ENCODE data around the gene TDRD5. TPM values are rescaled to one million over a fixed set of nuclear protein-coding genes. Genes with fewer than 3 reads are reported as not detected.

The TDRD5 gene
- polyA plus RNA-seq, 1 donor (not counting 4 experiments of a cell fraction or from before 2014, with no cell fraction given): not detected

- H3K9me1 ChIP-seq (ENCODE audit: control insufficient read depth, extremely low read depth, insufficient read depth, low read length): no peaks in the 10 kb centered on the region
Observed at GRCh38 chr1:179729881-179730280, 138.2 kb downstream of the TDRD5 start.

GRCh38 chr1:179731643-179732042 is 140.0 kb downstream of the TDRD5 start:
- TF ChIP-seq CTCF (optimal IDR thresholded peaks at IDR 0.05 in 1 of 3, IDR thresholded peaks at IDR 0.05 in 1 of 3, conservative IDR thresholded peaks at IDR 0.05 in 1 of 3; ENCODE audit: extremely low read depth in 1 of 3, insufficient read depth in 2 of 3, low read length in 3 of 3) (no peak), EZH2 (IDR thresholded peaks at IDR 0.05; ENCODE audit: low read length) (no peak)
- Histone ChIP-seq H3K9me3 (ENCODE audit: control insufficient read depth, low read depth, low read length) (no peaks in the 10 kb centered on the region), H3K4me1 (ENCODE audit: control insufficient read depth, extremely low read depth, insufficient read depth, low read length) (no peaks in the 10 kb centered on the region), H3K4me2 (ENCODE audit: control insufficient read depth, extremely low read depth, insufficient read depth, low read depth, low read length) (no peak overlapping the region), H3K4me3 (ENCODE audit: control insufficient read depth in 2 of 3, extremely low read depth in 1 of 3, insufficient read depth in 2 of 3, low read depth in 1 of 3, low read length in 3 of 3) (no peak overlapping the region), H3K36me3 (ENCODE audit: control insufficient read depth in 2 of 2, extremely low read depth in 1 of 2, insufficient read depth in 2 of 2, low read length in 2 of 2) (no peaks in the 10 kb centered on the region), H3K27ac (ENCODE audit: control insufficient read depth, insufficient read depth, low read length) (no peak overlapping the region), H3K9me1 (ENCODE audit: control insufficient read depth, extremely low read depth, insufficient read depth, low read length) (no peaks in the 10 kb centered on the region), H3K27me3 (ENCODE audit: control insufficient read depth, extremely low read depth, insufficient read depth, low read length) (peaks cover 9% of the 10 kb centered on the region), H3K9ac (ENCODE audit: control insufficient read depth, extremely low read depth, insufficient read depth, low read length) (no peak overlapping the region), H4K20me1 (ENCODE audit: control insufficient read depth, extremely low read depth, insufficient read depth, low read length) (no peaks in the 10 kb centered on the region), H2AFZ (ENCODE audit: control insufficient read depth, low read length) (no peak overlapping the region), H3K79me2 (ENCODE audit: control insufficient read depth, insufficient read depth, low read length) (no peaks in the 10 kb centered on the region)
- no peak for DNase-seq (ENCODE audit: low read depth, low spot score)
- FAIRE-seq: no peak
- dilution Hi-C loops (cut with MboI; ENCODE audit: extremely low pct_ligation_motif_present, low sequenced_read_pairs): no loop called here

More at GRCh38 chr1:179729881-179730280, 138.2 kb downstream of the TDRD5 start:
- Histone ChIP-seq H3K79me2 (ENCODE audit: control insufficient read depth, insufficient read depth, low read length) (no peaks in the 10 kb centered on the region), H3K4me1 (ENCODE audit: control insufficient read depth, extremely low read depth, insufficient read depth, low read length) (no peaks in the 10 kb centered on the region), H3K4me3 (ENCODE audit: control insufficient read depth in 2 of 3, extremely low read depth in 1 of 3, insufficient read depth in 2 of 3, low read depth in 1 of 3, low read length in 3 of 3) (no peak overlapping the region), H3K9me3 (ENCODE audit: control insufficient read depth, low read depth, low read length) (no peaks in the 10 kb centered on the region), H3K9ac (ENCODE audit: control insufficient read depth, extremely low read depth, insufficient read depth, low read length) (no peak overlapping the region), H3K36me3 (ENCODE audit: control insufficient read depth in 2 of 2, extremely low read depth in 1 of 2, insufficient read depth in 2 of 2, low read length in 2 of 2) (no peaks in the 10 kb centered on the region), H2AFZ (ENCODE audit: control insufficient read depth, low read length) (no peak overlapping the region), H3K4me2 (ENCODE audit: control insufficient read depth, extremely low read depth, insufficient read depth, low read depth, low read length) (no peak overlapping the region), H3K27ac (ENCODE audit: control insufficient read depth, insufficient read depth, low read length) (no peak overlapping the region), H3K27me3 (ENCODE audit: control insufficient read depth, extremely low read depth, insufficient read depth, low read length) (peaks cover 9% of the 10 kb centered on the region), H4K20me1 (ENCODE audit: control insufficient read depth, extremely low read depth, insufficient read depth, low read length) (no peaks in the 10 kb centered on the region)
- dilution Hi-C loops (cut with MboI; ENCODE audit: extremely low pct_ligation_motif_present, low sequenced_read_pairs): no loop called here
- FAIRE-seq: no peak
- DNase-seq (ENCODE audit: low read depth, low spot score): no peak
- TF ChIP-seq EZH2 (IDR thresholded peaks at IDR 0.05; ENCODE audit: low read length): no peak
- no peak for TF ChIP-seq CTCF (optimal IDR thresholded peaks at IDR 0.05 in 1 of 3, IDR thresholded peaks at IDR 0.05 in 1 of 3, conservative IDR thresholded peaks at IDR 0.05 in 1 of 3; ENCODE audit: extremely low read depth in 1 of 3, insufficient read depth in 2 of 3, low read length in 3 of 3)

Small RNA genes lying within 50 kb of the gene (small RNA-seq; reads per million reads assigned to genes)
- 0 reads per million in 3 experiments for gene RNU5F-2P (ENCODE audit: insufficient read length in 3 of 3, low read depth in 3 of 3, low replicate concordance in 1 of 3)

Other genes starting within 250 kb of the TDRD5 start
- gene AXDND1, start 225.9 kb upstream of the TDRD5 start, polyA plus RNA-seq: 0.04 to 0.10 TPM in 2 of 3 replicates, not detected in the other
- not detected in 3 replicates for gene NPHS2, start 15.9 kb upstream of the TDRD5 start, polyA plus RNA-seq
- gene FAM163A, start 151.5 kb downstream of the TDRD5 start, polyA plus RNA-seq: not detected in 3 replicates

All from keratinocyte (primary cell).